Peyer's patch (tissue), 4 donors: ENCODE results near the gene ATP1B1. TPM values are rescaled to one million over a fixed set of nuclear protein-coding genes. Genes with fewer than 3 reads are reported as not detected.
A peak's percentile ranks its signal among the peaks of the same experiment; 100 is the strongest.
"Not testable (repeated sequence)": the region's sequence is repeated elsewhere in the genome, so short reads cannot be mapped to it uniquely, and the experiment has no call there.

ENCODE experiments used
- DNase-seq, 3 donors: peaks; one replicate each; pipeline ENCODE4 v3.0.0-alpha.2; 2017 to 2019
- H3K27ac ChIP-seq, 4 donors: fragments of 200-600 bp; sonication (generic); one replicate each; pipeline ENCODE4 v1.5.1; 2016 to 2019
- H3K27me3 ChIP-seq, 2 donors: fragments of 200-600 bp; sonication (generic); one replicate each; pipeline ENCODE4 v1.5.1; 2019
- H3K36me3 ChIP-seq, 3 donors: fragments of 200-600 bp; sonication (generic); one replicate each; pipeline ENCODE4 v1.5.1; 2016 to 2019
- H3K4me1 ChIP-seq, 4 donors: fragments of 200-600 bp; sonication (generic); one replicate each; pipeline ENCODE4 v1.5.1; 2016 to 2019
- H3K4me3 ChIP-seq, 4 donors: fragments of 200-600 bp; sonication (generic); 1 replicate in 3 of 4; 2 replicates in 1 of 4; pipeline ENCODE4 v1.5.1; 2016 to 2019; ENCODE audit warnings: mild to moderate bottlenecking in 1 of 4
- H3K9me3 ChIP-seq, 4 donors: fragments of 200-600 bp; sonication (generic); one replicate each; pipeline ENCODE4 v1.5.1; 2016 to 2019; ENCODE audit warnings: mild to moderate bottlenecking in 1 of 4
- POLR2A ChIP-seq, 2 donors: fragments of 450-650 bp; IDR thresholded peaks; one replicate each; pipeline ENCODE4 v1.5.1; 2017; ENCODE audit warnings: antibody characterized with exemption in 2 of 2, mild to moderate bottlenecking in 2 of 2, moderate library complexity in 2 of 2
- total RNA-seq, 4 donors: library from RNA; depleted of rRNA; stranded (reverse); fragments of >200 nt; gene quantifications; one replicate each; pipeline ENCODE4 v1.1.0, GENCODE V29; 2016
- TF ChIP-seq, protein P1 (sequence below), 6 experiments: fragments of 450-650 bp in 4 of 6; fragments of 200-600 bp in 2 of 6; sonication (generic) in 1 of 6; IDR thresholded peaks; one replicate each; pipeline ENCODE4 v1.5.1; 2017 to 2019; ENCODE audit warnings: antibody characterized with exemption in 6 of 6, mild to moderate bottlenecking in 3 of 6, moderate library complexity in 1 of 6

ATP1B1 gene
- total RNA-seq, 4 donors from 2014 or later = 70.1 to 659 (median 499) TPM

DNA sequence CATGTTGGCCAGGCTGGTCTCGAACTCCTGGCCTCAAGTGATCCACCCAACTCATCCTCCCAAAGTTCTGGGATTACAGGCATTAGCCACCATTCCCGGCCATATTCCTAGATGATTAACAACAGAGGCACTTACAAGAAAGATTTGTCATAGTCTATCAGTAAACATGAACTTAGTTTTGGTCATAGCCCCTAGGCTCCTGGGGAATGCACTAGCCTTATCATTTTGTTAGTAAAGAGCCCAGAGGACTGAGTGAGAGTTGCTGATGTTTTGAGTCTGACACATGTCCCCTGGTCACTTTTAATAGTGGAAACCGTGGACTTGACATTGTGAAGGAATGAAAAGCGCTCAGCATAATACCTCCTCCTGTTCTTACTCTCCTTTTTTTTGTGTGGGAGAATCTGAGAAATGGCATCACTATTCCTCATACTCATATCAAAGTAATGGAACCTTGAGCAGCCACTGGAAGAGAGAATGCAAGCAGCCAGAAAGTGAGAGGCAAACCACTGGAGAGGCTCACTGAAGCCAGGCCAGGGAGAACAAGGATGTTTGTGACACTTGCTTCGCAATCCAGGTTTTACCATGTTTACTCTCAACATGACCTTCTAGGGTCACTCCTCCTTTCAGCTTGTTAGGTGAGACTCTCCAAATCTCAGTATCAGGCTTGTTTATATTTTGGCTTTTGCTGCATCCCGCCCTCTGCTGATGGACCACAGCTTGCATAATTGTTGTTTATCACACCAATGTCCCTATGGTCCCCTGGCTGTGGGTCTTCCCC lies 14.8 kb downstream of the ATP1B1 start:
- H3K27ac ChIP-seq = peak overlapping the region in 1 of 4 donors; percentile 30
- peaks cover 0 to 69% (median 0%) of the 10 kb centered on the region in 3 donors for H3K36me3 ChIP-seq
- no peak for DNase-seq
- TF ChIP-seq, protein P1, sequence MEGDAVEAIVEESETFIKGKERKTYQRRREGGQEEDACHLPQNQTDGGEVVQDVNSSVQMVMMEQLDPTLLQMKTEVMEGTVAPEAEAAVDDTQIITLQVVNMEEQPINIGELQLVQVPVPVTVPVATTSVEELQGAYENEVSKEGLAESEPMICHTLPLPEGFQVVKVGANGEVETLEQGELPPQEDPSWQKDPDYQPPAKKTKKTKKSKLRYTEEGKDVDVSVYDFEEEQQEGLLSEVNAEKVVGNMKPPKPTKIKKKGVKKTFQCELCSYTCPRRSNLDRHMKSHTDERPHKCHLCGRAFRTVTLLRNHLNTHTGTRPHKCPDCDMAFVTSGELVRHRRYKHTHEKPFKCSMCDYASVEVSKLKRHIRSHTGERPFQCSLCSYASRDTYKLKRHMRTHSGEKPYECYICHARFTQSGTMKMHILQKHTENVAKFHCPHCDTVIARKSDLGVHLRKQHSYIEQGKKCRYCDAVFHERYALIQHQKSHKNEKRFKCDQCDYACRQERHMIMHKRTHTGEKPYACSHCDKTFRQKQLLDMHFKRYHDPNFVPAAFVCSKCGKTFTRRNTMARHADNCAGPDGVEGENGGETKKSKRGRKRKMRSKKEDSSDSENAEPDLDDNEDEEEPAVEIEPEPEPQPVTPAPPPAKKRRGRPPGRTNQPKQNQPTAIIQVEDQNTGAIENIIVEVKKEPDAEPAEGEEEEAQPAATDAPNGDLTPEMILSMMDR (IDR thresholded peaks at IDR 0.05) = no peak
- no peak for TF ChIP-seq POLR2A (IDR thresholded peaks at IDR 0.05)
- no peaks in the 10 kb centered on the region for H3K27me3 ChIP-seq
- no peaks in the 10 kb centered on the region for H3K9me3 ChIP-seq
- H3K4me1 ChIP-seq = peaks cover 0 to 42% (median 2%) of the 10 kb centered on the region in 4 donors
- H3K4me3 ChIP-seq = no peak overlapping the region

DNA sequence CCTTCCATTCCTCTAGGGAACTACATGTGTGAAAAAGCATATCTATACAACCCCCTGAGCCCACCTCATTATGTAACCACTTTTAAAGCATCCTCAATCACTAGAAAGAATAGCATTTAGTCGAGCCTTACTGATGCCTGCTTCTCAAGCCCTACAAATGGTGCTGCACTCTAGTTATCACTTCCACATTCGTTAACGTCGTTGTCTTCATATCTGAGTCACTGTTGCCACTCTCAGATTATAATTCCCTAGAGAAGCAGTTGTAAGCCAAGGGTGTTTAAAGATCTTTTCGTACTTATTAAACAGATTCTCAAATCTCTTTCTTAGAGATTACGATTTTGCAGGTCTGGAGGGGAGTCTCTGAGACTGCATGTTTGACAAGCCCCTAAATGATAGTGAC lies 16.5 kb downstream of the ATP1B1 start:
- H3K9me3 ChIP-seq = no peaks in the 10 kb centered on the region
- TF ChIP-seq, protein P1 (IDR thresholded peaks at IDR 0.05) = no peak
- no peak for TF ChIP-seq POLR2A (IDR thresholded peaks at IDR 0.05)
- H3K4me1 ChIP-seq = peaks cover 0 to 25% (median 0%) of the 10 kb centered on the region in 4 donors
- peaks cover 0 to 77% (median 0%) of the 10 kb centered on the region in 3 donors for H3K36me3 ChIP-seq
- DNase-seq = no peak
- H3K27ac ChIP-seq = no peak overlapping the region
- no peaks in the 10 kb centered on the region for H3K27me3 ChIP-seq
- no peak overlapping the region for H3K4me3 ChIP-seq

DNA sequence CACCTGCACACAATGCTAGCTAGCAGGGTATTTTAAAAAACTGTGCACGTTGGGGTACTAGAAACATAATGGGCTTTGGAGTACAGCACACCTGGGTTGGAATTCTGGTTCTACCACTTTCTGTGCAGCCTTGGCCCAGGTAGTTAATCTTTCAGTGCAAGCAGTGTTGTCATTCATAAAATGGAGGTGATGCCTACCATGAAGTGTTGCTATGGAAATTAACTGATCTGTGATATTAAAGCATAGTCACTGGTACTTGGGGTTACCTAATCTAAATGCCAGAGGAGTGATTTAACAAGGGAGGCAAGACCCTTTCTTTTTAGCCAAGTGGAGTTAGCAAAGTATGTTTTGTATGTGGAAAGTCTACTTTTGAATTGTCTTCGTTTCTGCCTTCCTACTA lies 18.0 kb downstream of the ATP1B1 start:
- H3K9me3 ChIP-seq = no peaks in the 10 kb centered on the region
- no peaks in the 10 kb centered on the region for H3K27me3 ChIP-seq
- H3K4me3 ChIP-seq = no peak overlapping the region
- no peak for DNase-seq
- H3K36me3 ChIP-seq = peaks cover 0 to 78% (median 0%) of the 10 kb centered on the region in 3 donors
- H3K4me1 ChIP-seq = peaks cover 0 to 14% (median 0%) of the 10 kb centered on the region in 4 donors
- TF ChIP-seq POLR2A (IDR thresholded peaks at IDR 0.05) = no peak
- TF ChIP-seq, protein P1 (IDR thresholded peaks at IDR 0.05) = no peak
- H3K27ac ChIP-seq = no peak overlapping the region

DNA sequence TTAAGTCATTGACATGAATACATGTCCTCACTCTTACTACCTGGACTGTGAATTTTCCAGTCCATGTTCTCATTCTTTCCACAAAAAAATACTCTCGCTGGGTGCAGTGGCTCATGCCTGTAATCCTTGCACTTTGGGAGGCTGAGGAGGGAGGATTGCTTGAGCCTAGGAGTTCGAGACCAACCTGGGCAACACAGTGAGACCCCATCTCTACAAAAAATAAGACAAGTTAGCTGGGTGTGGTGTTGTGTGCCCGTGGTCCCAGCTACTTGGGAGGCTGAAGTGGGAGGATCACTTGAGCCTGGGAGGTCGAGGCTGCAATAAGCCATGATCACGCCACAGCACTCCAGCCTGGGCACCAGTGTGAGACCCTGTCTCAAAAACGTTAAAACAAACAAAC lies 19.1 kb downstream of the ATP1B1 start:
- not testable (repeated sequence) for H3K9me3 ChIP-seq, H3K27ac ChIP-seq, DNase-seq, H3K27me3 ChIP-seq, H3K4me1 ChIP-seq, H3K4me3 ChIP-seq
- H3K36me3 ChIP-seq = peaks cover 0 to 82% (median 0%) of the 10 kb centered on the region in 3 donors

DNA sequence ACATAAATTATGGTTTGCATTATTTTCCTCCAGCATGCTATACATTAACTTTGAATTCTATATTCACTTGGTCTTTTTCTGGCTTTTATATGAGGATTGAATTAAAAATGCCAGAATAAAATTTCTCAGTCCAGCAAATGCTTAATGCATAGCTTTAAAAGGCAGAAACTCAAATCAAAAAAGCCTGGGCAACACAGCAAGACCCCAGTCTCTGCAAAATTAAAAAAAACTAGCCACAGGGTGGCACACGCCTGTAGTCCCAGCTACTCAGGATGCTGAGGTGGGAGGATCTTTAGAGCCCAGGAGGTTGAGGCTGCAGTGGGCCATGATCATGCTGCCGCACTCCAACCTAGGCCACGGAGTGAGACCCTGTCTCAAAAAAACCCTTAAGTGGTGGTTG lies 19.8 kb downstream of the ATP1B1 start:
- Histone ChIP-seq H3K36me3 (peaks cover 0 to 84% (median 0%) of the 10 kb centered on the region in 3 donors), H3K9me3 (no peaks in the 10 kb centered on the region), H3K4me3 (no peak overlapping the region), H3K27me3 (no peaks in the 10 kb centered on the region), H3K27ac (no peak overlapping the region), H3K4me1 (peaks cover 0 to 13% (median 0%) of the 10 kb centered on the region in 4 donors)
- DNase-seq = no peak
- TF ChIP-seq, protein P1 (IDR thresholded peaks at IDR 0.05) = no peak
- TF ChIP-seq POLR2A (IDR thresholded peaks at IDR 0.05) = no peak

DNA sequence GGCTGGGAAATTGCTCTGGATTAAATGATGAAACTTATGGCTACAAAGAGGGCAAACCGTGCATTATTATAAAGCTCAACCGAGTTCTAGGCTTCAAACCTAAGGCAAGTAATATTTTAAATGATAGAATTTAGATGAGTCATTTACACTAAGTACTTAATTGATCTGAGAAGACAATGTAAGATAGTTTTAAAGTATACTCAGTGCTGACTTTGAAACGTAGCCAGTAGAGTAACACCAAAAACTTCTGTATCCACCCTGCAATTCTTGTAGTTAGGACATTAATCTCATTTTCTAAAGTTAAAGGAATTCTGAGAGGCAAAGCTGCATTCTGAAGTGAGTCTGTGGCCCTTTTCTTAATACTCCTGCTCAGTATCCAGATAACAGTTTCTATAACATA lies 20.8 kb downstream of the ATP1B1 start:
- no peaks in the 10 kb centered on the region for H3K9me3 ChIP-seq
- H3K27ac ChIP-seq = no peak overlapping the region
- no peak overlapping the region for H3K4me3 ChIP-seq
- peaks cover 0 to 83% (median 0%) of the 10 kb centered on the region in 3 donors for H3K36me3 ChIP-seq
- no peak for DNase-seq
- peaks cover 0 to 13% (median 0%) of the 10 kb centered on the region in 4 donors for H3K4me1 ChIP-seq
- no peaks in the 10 kb centered on the region for H3K27me3 ChIP-seq
- TF ChIP-seq, protein P1 (IDR thresholded peaks at IDR 0.05) = no peak
- TF ChIP-seq POLR2A (IDR thresholded peaks at IDR 0.05) = no peak
